CD8-positive, alpha-beta memory T cell (primary cell): ENCODE results near the gene TMEM141. TPM values are rescaled to one million over a fixed set of nuclear protein-coding genes. Genes with fewer than 3 reads are reported as not detected.
A peak's percentile ranks its signal among the peaks of the same experiment; 100 is the strongest.
"Not testable (repeated sequence)": the region's sequence is repeated elsewhere in the genome, so short reads cannot be mapped to it uniquely, and the experiment has no call there.

Experiments
- CTCF ChIA-PET: fragments of 350-600 bp; sonication (Branson Sonifier 250); formaldehyde crosslinking; loops from one replicate; lab custom pipeline; 2021; ENCODE audit warnings: antibody characterized with exemption; lab: Charles Lee
- POLR2A ChIA-PET: fragments of 350-600 bp; sonication (Branson Sonifier 250); formaldehyde crosslinking; loops from one replicate; lab custom pipeline; 2021; ENCODE audit warnings: antibody characterized with exemption; lab: Charles Lee
- DNase-seq, 5 donors: peaks; one replicate each; pipeline versions ENCODE4 v3.0.0 to v3.0.0-alpha.2; 2020 to 2022; ENCODE audit warnings: mixed read lengths in 1 of 5
- H3K27ac ChIP-seq: one replicate; pipeline ENCODE4 v1.7.0; 2013; ENCODE audit warnings: low read depth, mild to moderate bottlenecking, low read length, moderate library complexity
- H3K27me3 ChIP-seq: 2 replicates; pipeline ENCODE4 v1.7.0; 2013; ENCODE audit warnings: low read length, mild to moderate bottlenecking; ENCODE audit not compliant: insufficient read depth, poor library complexity, severe bottlenecking
- H3K36me3 ChIP-seq: 2 replicates; pipeline ENCODE4 v1.7.0; 2013; ENCODE audit warnings: mild to moderate bottlenecking, low read length, moderate library complexity; ENCODE audit not compliant: insufficient read depth
- H3K4me1 ChIP-seq: 2 replicates; pipeline ENCODE4 v1.7.0; 2013; ENCODE audit warnings: mild to moderate bottlenecking, low read length, moderate library complexity; ENCODE audit not compliant: insufficient read depth
- H3K4me3 ChIP-seq: 2 replicates; pipeline ENCODE4 v1.7.0; 2013; ENCODE audit warnings: mild to moderate bottlenecking, low read length
- H3K9me3 ChIP-seq: 2 replicates; pipeline ENCODE4 v1.7.0; 2013; ENCODE audit warnings: mild to moderate bottlenecking, low read length
- H3K27ac Mint-ChIP-seq, 8 donors: one replicate each; pipeline ENCODE4 v1.8.0; 2020 to 2021; ENCODE audit warnings: mixed read lengths in 8 of 8, mild to moderate bottlenecking in 6 of 8, inconsistent platforms in 3 of 8, moderate library complexity in 3 of 8
- H3K27me3 Mint-ChIP-seq, 2 donors: one replicate each; pipeline ENCODE4 v1.8.0; 2020 to 2021; ENCODE audit warnings: mixed read lengths in 2 of 2, mild to moderate bottlenecking in 1 of 2, moderate library complexity in 1 of 2
- H3K36me3 Mint-ChIP-seq, 3 donors: one replicate each; pipeline ENCODE4 v1.8.0; 2020 to 2021; ENCODE audit warnings: mixed read lengths in 3 of 3, inconsistent platforms in 1 of 3, mild to moderate bottlenecking in 1 of 3
- H3K4me1 Mint-ChIP-seq, 3 donors: one replicate each; pipeline ENCODE4 v1.8.0; 2020 to 2021; ENCODE audit warnings: mixed read lengths in 3 of 3, inconsistent platforms in 1 of 3, mild to moderate bottlenecking in 1 of 3
- H3K4me3 Mint-ChIP-seq, 7 donors: one replicate each; pipeline ENCODE4 v1.8.0; 2020 to 2021; ENCODE audit warnings: mixed read lengths in 7 of 7, mild to moderate bottlenecking in 6 of 7, moderate library complexity in 4 of 7, inconsistent platforms in 2 of 7
- H3K9me3 Mint-ChIP-seq, 5 donors: one replicate each; pipeline ENCODE4 v1.8.0; 2020 to 2022; ENCODE audit warnings: mixed read lengths in 5 of 5, mild to moderate bottlenecking in 3 of 5, moderate library complexity in 2 of 5, inconsistent platforms in 1 of 5
- polyA plus RNA-seq: library from polyadenylated mRNA; unstranded; fragments of 300-500 nt; fragmentation: Illumina TruSeq; gene quantifications from one replicate; pipeline ENCODE4 v1.2.3, GENCODE V29; 2021
- total RNA-seq, 2 experiments: library from RNA; stranded (reverse); gene quantifications; one replicate each; pipeline ENCODE4 v1.2.3, GENCODE V29; 2021

TMEM141 gene
- total and polyA plus RNA-seq, 3 experiments from 2014 or later, result 37.8 to 50.6 (median 50.1) TPM

DNA sequence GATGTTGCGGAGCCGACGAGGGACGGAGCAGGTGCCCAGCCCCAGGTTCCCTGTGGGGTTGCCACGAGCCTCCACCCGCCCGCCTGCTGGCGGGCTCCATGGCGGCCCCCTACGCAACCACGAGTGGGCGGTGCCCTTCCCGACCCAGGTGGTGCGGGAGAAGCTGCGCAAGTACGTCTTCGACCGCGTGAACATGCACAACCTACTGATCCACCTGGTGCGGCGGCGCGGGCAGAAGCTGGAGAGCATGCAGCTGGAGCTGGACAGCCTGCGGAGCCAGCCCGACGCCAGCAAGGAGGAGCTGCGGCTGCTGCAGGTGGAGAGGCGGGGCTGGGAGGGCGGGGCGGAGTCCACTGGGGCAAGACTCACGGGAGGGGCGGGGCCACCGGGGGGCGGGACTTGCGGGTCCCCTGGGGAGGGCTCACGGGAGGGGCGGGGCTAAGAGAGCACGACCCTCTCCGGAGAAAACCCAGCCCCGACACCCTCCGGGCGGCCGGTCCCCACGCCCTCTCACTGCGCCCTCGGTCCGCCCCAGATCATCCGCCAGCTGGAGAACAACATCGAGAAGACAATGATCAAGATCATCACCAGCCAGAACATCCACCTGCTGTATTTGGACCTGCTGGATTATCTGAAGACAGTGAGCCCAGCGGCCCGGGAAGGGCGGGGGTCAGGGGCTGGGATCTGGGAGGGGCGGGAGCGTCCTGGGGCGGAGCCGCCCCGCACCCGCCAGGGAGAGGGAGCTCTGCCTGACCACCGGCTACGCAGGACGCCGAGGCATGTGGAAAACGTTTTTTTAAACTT lies 8.9 kb downstream of the TMEM141 start:
- Mint-ChIP-seq H3K4me3 (peak overlapping the region; percentile 43 to 89 (median 83)), H3K9me3 (no peaks in the 10 kb centered on the region), H3K36me3 (peaks cover 0 to 5% (median 0%) of the 10 kb centered on the region in 3 donors), H3K27me3 (peaks cover 0 to 6% of the 10 kb centered on the region in 2 donors), H3K27ac (peak overlapping the region in 6 of 8 donors; percentile 53 to 86 (median 77)), H3K4me1 (peaks cover 11 to 28% (median 25%) of the 10 kb centered on the region in 3 donors)
- H3K27ac ChIP-seq, result peak overlapping the region; percentile 38
- no peaks in the 10 kb centered on the region for H3K27me3 ChIP-seq
- CTCF ChIA-PET, result interaction anchor here (0.7 to 3.1 kb wide), 7 partner anchors 8 to 235 kb away, joined by 3 to 15 read pairs (median 5); partner anchors contain the start of genes ABCA2 and AJM1
- no peaks in the 10 kb centered on the region for H3K36me3 ChIP-seq
- no peaks in the 10 kb centered on the region for H3K9me3 ChIP-seq
- peaks cover 30% of the 10 kb centered on the region for H3K4me1 ChIP-seq
- DNase-seq, result peak; percentile 72 to 94 (median 88)
- H3K4me3 ChIP-seq, result peak overlapping the region; percentile 66
- POLR2A ChIA-PET, result interaction anchor here (0.6 to 1.5 kb wide), 8 partner anchors 9 to 441 kb away, joined by 3 to 9 read pairs (median 4); partner anchors contain the start of genes AJM1, C8G, FBXW5 and TMEM141

DNA sequence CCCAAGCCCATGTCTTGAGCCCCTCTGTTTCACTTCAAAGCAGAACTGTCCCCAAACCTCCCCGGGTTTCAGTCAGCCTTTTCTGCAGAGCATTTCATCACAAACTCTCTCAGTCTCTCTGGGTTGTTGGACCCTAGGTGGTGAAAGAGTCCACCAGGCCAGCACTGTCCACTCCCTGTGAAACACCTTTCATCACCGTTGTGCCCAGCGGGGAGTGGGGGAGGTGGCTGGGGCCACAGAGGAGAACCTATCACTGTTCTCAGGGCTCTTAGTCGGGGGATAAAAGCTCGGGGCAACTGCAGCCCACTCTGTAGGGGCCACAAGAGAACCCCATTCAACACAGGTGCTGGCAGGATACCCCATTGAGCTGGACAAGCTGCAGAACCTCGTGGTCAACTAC lies 11.2 kb downstream of the TMEM141 start:
- H3K27ac ChIP-seq, result no peak overlapping the region
- DNase-seq, result no peak
- peaks cover 0 to 6% of the 10 kb centered on the region in 2 donors for H3K27me3 Mint-ChIP-seq
- H3K27ac Mint-ChIP-seq, result peak overlapping the region in 1 of 8 donors; percentile 73
- H3K4me1 ChIP-seq, result peaks cover 31% of the 10 kb centered on the region
- no peak overlapping the region for H3K4me3 ChIP-seq
- H3K27me3 ChIP-seq, result no peaks in the 10 kb centered on the region
- POLR2A ChIA-PET, result interaction anchor here (1.1 kb wide), 1 partner anchor 9 kb away, joined by 3 read pairs; no protein-coding TSS in a partner anchor
- H3K4me3 Mint-ChIP-seq, result peak overlapping the region in 1 of 7 donors; percentile 72
- no peaks in the 10 kb centered on the region for H3K9me3 ChIP-seq
- CTCF ChIA-PET, result interaction anchor here (0.6 to 2.4 kb wide), 5 partner anchors 10 to 233 kb away, joined by 3 to 10 read pairs (median 5); partner anchors contain the start of gene AJM1
- H3K4me1 Mint-ChIP-seq, result peaks cover 18 to 36% (median 23%) of the 10 kb centered on the region in 3 donors
- no peaks in the 10 kb centered on the region for H3K9me3 Mint-ChIP-seq
- H3K36me3 Mint-ChIP-seq, result peaks cover 0 to 8% (median 3%) of the 10 kb centered on the region in 3 donors
- H3K36me3 ChIP-seq, result no peaks in the 10 kb centered on the region

DNA sequence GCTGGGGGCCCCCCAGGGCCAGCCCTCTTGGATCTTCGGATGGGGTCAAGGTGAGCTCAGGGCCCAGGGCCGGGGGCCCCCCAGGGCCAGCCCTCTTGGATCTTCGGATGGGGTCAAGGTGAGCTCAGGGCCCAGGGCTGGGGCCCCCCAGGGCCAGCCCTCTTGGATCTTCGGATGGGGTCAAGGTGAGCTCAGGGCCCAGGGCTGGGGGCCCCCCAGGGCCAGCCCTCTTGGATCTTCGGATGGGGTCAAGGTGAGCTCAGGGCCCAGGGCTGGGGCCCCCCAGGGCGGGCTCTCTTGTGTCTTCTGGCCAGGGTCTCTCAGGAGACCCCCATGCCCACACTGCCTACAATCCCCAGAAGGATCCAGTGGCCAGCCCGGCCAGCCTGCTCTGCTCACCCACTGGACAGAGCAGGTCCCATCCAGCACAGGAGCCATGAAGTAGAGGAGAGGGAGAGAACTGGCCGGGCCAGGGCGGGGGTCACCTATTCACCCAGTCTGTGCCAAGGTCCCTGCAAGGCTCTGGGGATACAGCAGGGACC lies 11.9 kb downstream of the TMEM141 start:
- POLR2A ChIA-PET, result interaction anchor here (1.1 kb wide), 1 partner anchor 9 kb away, joined by 3 read pairs; no protein-coding TSS in a partner anchor

DNA sequence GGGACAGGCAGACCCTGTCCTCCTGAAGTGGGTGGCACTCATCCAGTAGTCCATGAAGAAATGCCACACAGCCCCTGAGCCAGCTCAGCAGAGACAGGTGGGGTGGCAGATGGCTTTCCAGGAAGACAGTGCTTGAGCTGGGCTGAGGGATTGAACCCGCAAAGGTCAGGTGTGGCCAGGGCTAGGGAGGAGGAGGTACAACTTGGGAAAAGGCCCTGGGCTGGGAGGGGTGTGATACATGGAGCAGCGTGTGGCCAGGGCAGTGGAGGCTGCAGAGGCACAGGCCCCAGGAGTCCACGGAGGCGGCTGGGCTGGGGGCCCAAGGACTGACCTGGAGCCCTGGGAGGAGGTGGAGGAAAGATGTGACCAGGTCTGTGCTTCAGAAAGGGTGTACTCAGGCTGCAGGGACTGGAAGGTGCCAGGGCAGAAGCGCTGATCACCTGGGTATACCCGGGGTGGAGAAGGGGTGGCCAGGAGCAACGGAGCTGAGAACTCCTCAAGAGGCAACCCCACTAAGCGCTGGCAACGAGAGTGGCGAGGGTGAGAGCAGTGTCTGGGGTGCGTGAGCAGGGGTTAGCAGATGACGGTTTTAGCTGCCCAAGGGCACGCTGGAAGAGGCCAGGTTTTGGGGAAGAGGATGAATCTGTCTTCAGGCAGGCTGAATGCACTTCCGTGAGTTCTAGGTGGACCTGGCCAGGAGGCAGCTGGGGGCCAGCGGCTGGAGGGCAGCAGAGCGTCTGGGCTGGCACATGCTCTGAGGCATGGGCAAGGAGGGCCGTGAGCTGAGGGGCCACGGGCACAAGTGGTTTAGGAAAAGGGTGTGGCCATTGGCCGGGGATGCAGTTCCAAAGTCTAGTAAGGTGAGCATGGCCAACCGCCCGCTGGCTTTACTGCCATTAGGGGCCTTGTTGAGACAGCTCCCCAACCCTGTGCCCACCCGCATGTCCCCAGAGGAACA lies 12.7 kb downstream of the TMEM141 start:
- Histone ChIP-seq H3K27me3 (no peaks in the 10 kb centered on the region), H3K4me3 (no peak overlapping the region), H3K36me3 (no peaks in the 10 kb centered on the region), H3K4me1 (peaks cover 32% of the 10 kb centered on the region), H3K27ac (no peak overlapping the region), H3K9me3 (no peaks in the 10 kb centered on the region)
- no peak for DNase-seq
- POLR2A ChIA-PET, result no interaction called here
- Mint-ChIP-seq H3K4me1 (peaks cover 21 to 42% (median 25%) of the 10 kb centered on the region in 3 donors), H3K4me3 (peak overlapping the region in 1 of 7 donors; percentile 54), H3K27ac (peak overlapping the region in 3 of 8 donors; percentile 56 to 94 (median 69)), H3K36me3 (peaks cover 0 to 13% (median 3%) of the 10 kb centered on the region in 3 donors), H3K27me3 (peaks cover 0 to 7% of the 10 kb centered on the region in 2 donors), H3K9me3 (no peaks in the 10 kb centered on the region)
- CTCF ChIA-PET, result interaction anchor here (1.0 to 1.4 kb wide), 2 partner anchors 11 to 17 kb away, joined by 3 read pairs; no protein-coding TSS in a partner anchor

More for the DNA sequence above, 11.9 kb downstream of the TMEM141 start:
- not testable (repeated sequence) for H3K4me3 ChIP-seq, H3K36me3 ChIP-seq, H3K9me3 Mint-ChIP-seq, DNase-seq, H3K27me3 Mint-ChIP-seq, H3K9me3 ChIP-seq, H3K27ac Mint-ChIP-seq, H3K27ac ChIP-seq, H3K27me3 ChIP-seq
- Mint-ChIP-seq H3K4me1 (peaks cover 18 to 39% (median 23%) of the 10 kb centered on the region in 3 donors), H3K36me3 (peaks cover 0 to 10% (median 3%) of the 10 kb centered on the region in 3 donors), H3K4me3 (peak overlapping the region in 1 of 7 donors; percentile 54)
- H3K4me1 ChIP-seq, result peaks cover 31% of the 10 kb centered on the region
- CTCF ChIA-PET, result interaction anchor here (1.0 kb wide), 1 partner anchor 11 kb away, joined by 3 read pairs; no protein-coding TSS in a partner anchor

DNA sequence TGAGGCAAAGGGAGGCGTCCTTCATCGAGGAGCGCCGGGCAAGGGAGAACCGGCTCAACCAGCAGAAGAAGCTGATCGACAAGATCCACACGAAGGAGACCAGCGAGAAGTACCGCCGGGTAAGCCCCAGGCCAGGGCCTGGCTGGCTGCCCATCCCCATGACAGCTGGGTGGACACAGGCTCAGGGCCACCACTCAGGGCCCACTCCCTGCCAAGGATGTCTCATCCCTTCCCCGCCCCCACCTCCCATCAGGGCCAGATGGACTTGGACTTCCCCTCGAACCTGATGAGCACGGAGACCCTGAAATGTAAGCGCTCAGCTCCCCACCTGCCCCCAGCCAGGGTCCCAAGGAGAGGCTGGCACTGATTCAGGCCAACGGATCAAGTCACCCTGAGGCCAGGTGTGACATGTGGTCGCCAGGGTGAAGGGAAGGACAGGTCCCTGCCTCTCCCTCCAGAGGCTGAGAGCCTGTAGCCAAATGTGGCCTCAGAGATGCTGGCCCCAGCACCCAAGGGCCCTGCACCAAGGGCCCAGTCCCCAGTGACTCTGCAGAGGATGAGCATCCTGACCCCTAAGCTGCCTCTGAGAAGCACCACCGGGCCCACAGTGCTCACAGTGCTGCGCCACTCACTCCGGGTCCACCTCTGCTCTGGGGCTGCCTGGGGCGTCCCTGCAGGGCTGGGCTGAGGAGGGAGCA lies 13.5 kb downstream of the TMEM141 start:
- CTCF ChIA-PET, result interaction anchor here (1.4 to 1.7 kb wide), 2 partner anchors 18 to 385 kb away, joined by 3 to 5 read pairs; partner anchors contain the start of gene SSNA1
- Mint-ChIP-seq H3K27ac (peak overlapping the region in 2 of 8 donors; percentile 21 to 56), H3K4me1 (peaks cover 29 to 50% (median 31%) of the 10 kb centered on the region in 3 donors), H3K4me3 (no peak overlapping the region), H3K27me3 (peaks cover 0 to 7% of the 10 kb centered on the region in 2 donors), H3K9me3 (no peaks in the 10 kb centered on the region), H3K36me3 (peaks cover 0 to 17% (median 3%) of the 10 kb centered on the region in 3 donors)
- H3K4me3 ChIP-seq, result no peak overlapping the region
- no peaks in the 10 kb centered on the region for H3K9me3 ChIP-seq
- H3K4me1 ChIP-seq, result peaks cover 32% of the 10 kb centered on the region
- POLR2A ChIA-PET, result no interaction called here
- H3K27ac ChIP-seq, result no peak overlapping the region
- no peaks in the 10 kb centered on the region for H3K36me3 ChIP-seq
- no peak for DNase-seq
- no peaks in the 10 kb centered on the region for H3K27me3 ChIP-seq

DNA sequence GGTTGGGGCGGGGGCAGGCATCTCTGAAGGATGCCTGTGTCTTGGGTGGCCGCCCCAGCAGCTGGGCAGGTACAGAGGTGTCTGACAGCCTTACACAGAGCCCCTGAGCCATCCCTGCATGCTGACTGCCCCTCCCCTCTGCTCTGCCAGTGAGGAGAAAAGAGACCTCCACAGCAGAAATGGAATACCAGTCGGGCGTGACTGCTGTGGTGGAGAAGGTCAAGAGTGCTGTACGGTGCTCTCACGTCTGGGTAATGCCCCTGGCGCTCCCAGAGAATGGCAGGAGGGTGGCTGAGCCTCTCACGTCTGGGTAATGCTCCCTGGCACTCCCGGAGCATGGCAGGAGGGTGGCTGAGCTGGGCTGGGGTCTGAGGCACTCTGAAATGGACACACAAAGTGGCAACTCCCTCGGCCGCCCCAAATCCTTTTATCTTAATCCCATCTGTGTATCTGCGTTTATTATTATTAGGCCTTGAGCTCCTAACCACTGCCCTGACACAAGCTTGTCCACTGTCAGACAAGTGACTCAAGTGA lies 14.1 kb downstream of the TMEM141 start:
- Histone ChIP-seq H3K27ac (no peak overlapping the region), H3K9me3 (no peaks in the 10 kb centered on the region), H3K36me3 (no peaks in the 10 kb centered on the region), H3K4me1 (peaks cover 36% of the 10 kb centered on the region), H3K27me3 (no peaks in the 10 kb centered on the region), H3K4me3 (no peak overlapping the region)
- Mint-ChIP-seq H3K27ac (peak overlapping the region in 2 of 8 donors; percentile 61 to 82), H3K4me1 (peaks cover 32 to 50% (median 35%) of the 10 kb centered on the region in 3 donors), H3K9me3 (no peaks in the 10 kb centered on the region), H3K4me3 (peak overlapping the region in 5 of 7 donors; percentile 11 to 61 (median 26)), H3K36me3 (peaks cover 0 to 22% (median 3%) of the 10 kb centered on the region in 3 donors), H3K27me3 (peaks cover 0 to 5% of the 10 kb centered on the region in 2 donors)
- CTCF ChIA-PET, result interaction anchor here (1.4 to 4.1 kb wide), 3 partner anchors 13 to 384 kb away, joined by 3 to 14 read pairs (median 5); partner anchors contain the start of gene SSNA1
- DNase-seq, result no peak
- POLR2A ChIA-PET, result interaction anchor here (1.1 kb wide), 1 partner anchor 13 kb away, joined by 3 read pairs; no protein-coding TSS in a partner anchor
